B cell (primary cell): ENCODE data around the gene DYRK1A. TPM values are rescaled to one million over a fixed set of nuclear protein-coding genes. Genes with fewer than 3 reads are reported as not detected.

Experiments used
- ATAC-seq: fragments of 200-7000 bp; cut with Tn5 transposase; one replicate; pipeline ENCODE4 v1.10.0; 2021; ENCODE audit warnings: low read depth, mild to moderate bottlenecking, moderate number of reproducible peaks, moderate library complexity
- CTCF ChIA-PET: fragments of 350-600 bp; sonication (Branson Sonifier 250); formaldehyde crosslinking; loops from one replicate; lab custom pipeline; 2021; ENCODE audit warnings: antibody characterized with exemption, inconsistent platforms; lab: Charles Lee
- POLR2A ChIA-PET: fragments of 350-600 bp; sonication (Branson Sonifier 250); formaldehyde crosslinking; loops from one replicate; lab custom pipeline; 2021; ENCODE audit warnings: antibody characterized with exemption; lab: Charles Lee
- DNase-seq: peaks from one replicate; pipeline ENCODE4 v3.0.0; 2013
- H2AFZ ChIP-seq: 2 replicates; pipeline ENCODE4 v1.6.1; 2012; ENCODE audit warnings: mild to moderate bottlenecking, low read depth, low read length; ENCODE audit not compliant: insufficient read depth, poor library complexity, severe bottlenecking
- H3K27ac ChIP-seq, 2 donors: 1 replicate in 1 of 2; 2 replicates in 1 of 2; pipeline ENCODE4 v1.5.1; 2012 to 2013; ENCODE audit warnings: low read length in 2 of 2, mild to moderate bottlenecking in 2 of 2, moderate library complexity in 1 of 2
- H3K27me3 ChIP-seq, 4 experiments: fragments of 200-600 bp in 1 of 4; sonication (generic) in 1 of 4; replicated peaks in 1 of 4; 1 replicate in 2 of 4; 2 replicates in 2 of 4; pipeline versions ENCODE4 v1.6.1 to v1.7.0; 2013 to 2016; ENCODE audit warnings: low read length in 3 of 4, mild to moderate bottlenecking in 2 of 4, mixed read lengths in 1 of 4, moderate library complexity in 1 of 4; ENCODE audit not compliant: insufficient read depth in 4 of 4, control insufficient read depth in 3 of 4; ENCODE audit errors: control extremely low read depth in 1 of 4
- H3K36me3 ChIP-seq, 2 experiments: replicated peaks in 1 of 2; 1 replicate in 1 of 2; 2 replicates in 1 of 2; pipeline versions ENCODE4 v1.6.1 to v1.7.1; 2013; ENCODE audit warnings: low read length in 1 of 2; ENCODE audit not compliant: insufficient read depth in 2 of 2, control insufficient read depth in 1 of 2; ENCODE audit errors: control extremely low read depth in 1 of 2, extremely low read depth in 1 of 2
- H3K4me1 ChIP-seq, 2 donors: fragments of 200-600 bp in 1 of 2; sonication (generic) in 1 of 2; 1 replicate in 1 of 2; 2 replicates in 1 of 2; pipeline versions ENCODE4 v1.5.1 to v1.6.1; 2013 to 2017; ENCODE audit warnings: low read length in 2 of 2; ENCODE audit not compliant: control insufficient read depth in 2 of 2, insufficient read depth in 2 of 2
- H3K4me2 ChIP-seq: replicated peaks from 2 replicates; pipeline ENCODE3; 2012; ENCODE audit warnings: mild to moderate bottlenecking, low read depth, low read length; ENCODE audit not compliant: poor library complexity, severe bottlenecking
- H3K4me3 ChIP-seq, 5 experiments: fragments of 200-600 bp in 1 of 5; sonication (generic) in 1 of 5; 1 replicate in 3 of 5; 2 replicates in 2 of 5; pipeline versions ENCODE4 v1.5.1 to v1.7.0; 2011 to 2016; ENCODE audit warnings: low read length in 4 of 5, mild to moderate bottlenecking in 4 of 5, low read depth in 2 of 5, control low read depth in 1 of 5, moderate library complexity in 1 of 5; ENCODE audit not compliant: insufficient read depth in 1 of 5; ENCODE audit errors: control extremely low read depth in 1 of 5, extremely low read depth in 1 of 5
- H3K79me2 ChIP-seq: fragments of 200-600 bp; sonication (generic); one replicate; pipeline ENCODE4 v1.6.0; 2016; ENCODE audit warnings: low read length; ENCODE audit not compliant: control insufficient read depth, insufficient read depth
- H3K9ac ChIP-seq: fragments of 200-600 bp; sonication (generic); 2 replicates; pipeline ENCODE4 v1.6.1; 2017; ENCODE audit warnings: mild to moderate bottlenecking, low read length, moderate library complexity
- H3K9me3 ChIP-seq, 3 donors: one replicate each; pipeline versions ENCODE4 v1.6.1 to v1.7.1; 2013; ENCODE audit warnings: low read length in 2 of 3; ENCODE audit not compliant: control insufficient read depth in 2 of 3, insufficient read depth in 1 of 3; ENCODE audit errors: control extremely low read depth in 1 of 3
- H4K20me1 ChIP-seq: 2 replicates; pipeline ENCODE4 v1.6.0; 2012; ENCODE audit warnings: mild to moderate bottlenecking, low read length; ENCODE audit not compliant: insufficient read depth, control insufficient read depth, poor library complexity, severe bottlenecking
- H3K27ac Mint-ChIP-seq: one replicate; pipeline ENCODE4 v1.8.0; 2021; ENCODE audit warnings: mixed read lengths
- H3K27me3 Mint-ChIP-seq: one replicate; pipeline ENCODE4 v1.8.0; 2021; ENCODE audit warnings: mixed read lengths
- H3K4me1 Mint-ChIP-seq: one replicate; pipeline ENCODE4 v1.8.0; 2021; ENCODE audit warnings: mixed read lengths
- H3K4me3 Mint-ChIP-seq: one replicate; pipeline ENCODE4 v1.8.0; 2021; ENCODE audit warnings: mixed read lengths
- H3K9me3 Mint-ChIP-seq: one replicate; pipeline ENCODE4 v1.8.0; 2022; ENCODE audit warnings: mixed read lengths; ENCODE audit not compliant: insufficient read depth
- CTCF ChIP-seq: fragments of 200-600 bp; IDR thresholded peaks from one replicate; pipeline ENCODE4 v1.8.0; 2022; ENCODE audit warnings: antibody characterized with exemption, mild to moderate bottlenecking
- EZH2 ChIP-seq: IDR thresholded peaks from 2 replicates; pipeline ENCODE4 v1.6.1; 2012; ENCODE audit warnings: borderline replicate concordance, low read depth, mild to moderate bottlenecking, moderate library complexity, low read length; ENCODE audit not compliant: insufficient read depth, poor library complexity, severe bottlenecking
- WGBS: methylation state at CpG from one replicate; pipeline ENCODE4 v1.1.5; 2013; ENCODE audit warnings: missing lambda C conversion rate; ENCODE audit not compliant: insufficient coverage; 5-methylcytosine and 5-hydroxymethylcytosine counted together
- intact Hi-C: fragments of 100-400 bp; cut with micrococcal nuclease; formaldehyde crosslinking; loops from one replicate; pipeline ENCODE4 v1.10.0; 2022
- polyA plus RNA-seq: library from polyadenylated mRNA; depleted of rRNA; stranded (reverse); fragments of >200 nt; gene quantifications from 2 replicates; pipeline ENCODE4 v1.2.3, GENCODE V29; 2012
- total RNA-seq, 2 donors: library from RNA; stranded (reverse); fragments of 120-200 nt in 1 of 2; gene quantifications; 1 replicate in 1 of 2; 2 replicates in 1 of 2; pipeline versions ENCODE4 v1.2.3 to v1.2.4, GENCODE V29; 2013 to 2022

The DYRK1A gene
- total and polyA plus RNA-seq, 2 donors (not counting 1 experiment from before 2014, with no cell fraction given): 46.6 to 147 TPM

GRCh38 chr21:37550157-37550556 lies 183.6 kb downstream of the DYRK1A start:
- no peak for ATAC-seq
- no peaks in the 10 kb centered on the region for H3K9me3 Mint-ChIP-seq
- intact Hi-C loops: no loop called here
- 95% methylated on average over 4 of the region's 9 CpGs for WGBS
- Histone ChIP-seq H2AFZ (no peak overlapping the region), H3K4me2 (no peak overlapping the region), H3K4me3 (no peak overlapping the region), H3K79me2 (no peaks in the 10 kb centered on the region), H3K27me3 (peaks cover 0 to 23% (median 14%) of the 10 kb centered on the region in 4 experiments), H3K27ac (no peak overlapping the region), H3K4me1 (peaks cover 11 to 14% of the 10 kb centered on the region in 2 donors), H3K36me3 (no peaks in the 10 kb centered on the region), H3K9ac (no peak overlapping the region), H3K9me3 (peaks cover 0 to 8% (median 0%) of the 10 kb centered on the region in 3 donors), H4K20me1 (no peaks in the 10 kb centered on the region)
- peaks cover 56% of the 10 kb centered on the region for H3K27me3 Mint-ChIP-seq
- H3K4me3 Mint-ChIP-seq: no peak overlapping the region
- ChIA-PET CTCF (no interaction called here), POLR2A (no interaction called here)
- no peak overlapping the region for H3K27ac Mint-ChIP-seq
- no peak for DNase-seq
- H3K4me1 Mint-ChIP-seq: peaks cover 11% of the 10 kb centered on the region
- TF ChIP-seq EZH2 (no peak), CTCF (no peak)

GRCh38 chr21:37550618-37551330 lies 184.2 kb downstream of the DYRK1A start:
- peaks cover 0 to 21% (median 14%) of the 10 kb centered on the region in 4 experiments for H3K27me3 ChIP-seq
- 93% methylated on average over 11 of the region's 12 CpGs for WGBS
- no peak overlapping the region for H3K27ac ChIP-seq
- Mint-ChIP-seq H3K4me3 (no peak overlapping the region), H3K27ac (no peak overlapping the region), H3K4me1 (peaks cover 11% of the 10 kb centered on the region), H3K27me3 (peaks cover 57% of the 10 kb centered on the region), H3K9me3 (no peaks in the 10 kb centered on the region)
- H3K4me3 ChIP-seq: no peak overlapping the region
- ChIA-PET POLR2A (no interaction called here), CTCF (interaction anchor here (0.6 kb wide), 1 partner anchor 102 kb away, joined by 3 read pairs; no protein-coding TSS in a partner anchor)
- H3K4me1 ChIP-seq: peaks cover 11 to 14% of the 10 kb centered on the region in 2 donors
- TF ChIP-seq EZH2 (no peak), CTCF (no peak)
- H3K9me3 ChIP-seq: peaks cover 0 to 5% (median 0%) of the 10 kb centered on the region in 3 donors
- no peak for DNase-seq
- H2AFZ ChIP-seq: no peak overlapping the region
- H3K79me2 ChIP-seq: no peaks in the 10 kb centered on the region
- intact Hi-C loops: no loop called here
- H3K36me3 ChIP-seq: no peaks in the 10 kb centered on the region
- ATAC-seq: no peak
- no peak overlapping the region for H3K9ac ChIP-seq
- no peaks in the 10 kb centered on the region for H4K20me1 ChIP-seq
- no peak overlapping the region for H3K4me2 ChIP-seq
